Embryonic facial prominence (tissue), 1 donor: ENCODE measurements around the gene CFAP97D2.
"Not testable (repeated sequence)": the region's sequence is repeated elsewhere in the genome, so short reads cannot be mapped to it uniquely, and the experiment has no call there.

Experiments
- DNase-seq: peaks from one replicate; pipeline ENCODE4 v3.0.0-alpha.2; 2016; ENCODE audit errors: extremely low spot score

The CFAP97D2 gene

GRCh38 chr13:114235697-114236096 is 56.6 kb downstream of the CFAP97D2 start:
- DNase-seq, result no peak

GRCh38 chr13:114236227-114236626 is 57.2 kb downstream of the CFAP97D2 start:
- no peak for DNase-seq

GRCh38 chr13:114237415-114238112 is 58.5 kb downstream of the CFAP97D2 start:
- DNase-seq, result no peak

- no peak for DNase-seq
Observed at GRCh38 chr13:114241918-114242317, 62.9 kb downstream of the CFAP97D2 start.

- DNase-seq, result no peak
Observed at GRCh38 chr13:114243971-114244370, 64.9 kb downstream of the CFAP97D2 start.

- no peak for DNase-seq
Observed at GRCh38 chr13:114244637-114245036, 65.6 kb downstream of the CFAP97D2 start.

- DNase-seq, result no peak
Observed at GRCh38 chr13:114248011-114248410, 69.0 kb downstream of the CFAP97D2 start.

- DNase-seq, result no peak
Observed at GRCh38 chr13:114249077-114249476, 70.0 kb downstream of the CFAP97D2 start.

GRCh38 chr13:114251639-114252440 is 72.8 kb downstream of the CFAP97D2 start:
- DNase-seq, result not testable (repeated sequence)

GRCh38 chr13:114256547-114256946 is 77.5 kb downstream of the CFAP97D2 start:
- DNase-seq, result no peak

GRCh38 chr13:114257014-114257413 is 78.0 kb downstream of the CFAP97D2 start:
- no peak for DNase-seq

- no peak for DNase-seq
Observed at GRCh38 chr13:114258589-114258988, 79.5 kb downstream of the CFAP97D2 start.

- DNase-seq, result no peak
Observed at GRCh38 chr13:114259374-114259773, 80.3 kb downstream of the CFAP97D2 start.

GRCh38 chr13:114259974-114260373 is 80.9 kb downstream of the CFAP97D2 start:
- no peak for DNase-seq

GRCh38 chr13:114260814-114261213 is 81.8 kb downstream of the CFAP97D2 start:
- no peak for DNase-seq

- no peak for DNase-seq
Observed at GRCh38 chr13:114261328-114261965, 82.4 kb downstream of the CFAP97D2 start.

- DNase-seq, result no peak
Observed at GRCh38 chr13:114263578-114263977, 84.5 kb downstream of the CFAP97D2 start.

GRCh38 chr13:114264313-114264712 is 85.3 kb downstream of the CFAP97D2 start:
- DNase-seq, result not testable (repeated sequence)

GRCh38 chr13:114264886-114265611 is 86.0 kb downstream of the CFAP97D2 start:
- no peak for DNase-seq

- no peak for DNase-seq
Observed at GRCh38 chr13:114266241-114266640, 87.2 kb downstream of the CFAP97D2 start.

- DNase-seq, result no peak
Observed at GRCh38 chr13:114268344-114269280, 89.6 kb downstream of the CFAP97D2 start.
